Choroid plexus epithelial cell (primary cell): Measurements from ENCODE around the gene OR6N1.

ENCODE experiments used
- DNase-seq: peaks from one replicate; pipeline ENCODE4 v3.0.0-alpha.2; 2010; ENCODE audit warnings: low read depth
- H3K4me3 ChIP-seq: 2 replicates; pipeline ENCODE4 v1.5.1; 2011; ENCODE audit warnings: low read depth, mild to moderate bottlenecking, control low read depth, low read length, moderate library complexity
- TF ChIP-seq, protein P1 (sequence below): conservative IDR thresholded peaks from 2 replicates; pipeline ENCODE4 v1.5.1; 2011; ENCODE audit warnings: low read depth, mild to moderate bottlenecking, control low read depth, inconsistent platforms, low read length, moderate library complexity

Gene OR6N1

GRCh38 chr1:158754420-158754819, 17.6 kb downstream of the OR6N1 start, which contains the start of gene OR6K6:
Gene OR6K6 (plus strand): TSS chr1:158754720. CDS start chr1:158754888, 168 bp downstream.
- DNase-seq = no peak
- TF ChIP-seq, protein P1, sequence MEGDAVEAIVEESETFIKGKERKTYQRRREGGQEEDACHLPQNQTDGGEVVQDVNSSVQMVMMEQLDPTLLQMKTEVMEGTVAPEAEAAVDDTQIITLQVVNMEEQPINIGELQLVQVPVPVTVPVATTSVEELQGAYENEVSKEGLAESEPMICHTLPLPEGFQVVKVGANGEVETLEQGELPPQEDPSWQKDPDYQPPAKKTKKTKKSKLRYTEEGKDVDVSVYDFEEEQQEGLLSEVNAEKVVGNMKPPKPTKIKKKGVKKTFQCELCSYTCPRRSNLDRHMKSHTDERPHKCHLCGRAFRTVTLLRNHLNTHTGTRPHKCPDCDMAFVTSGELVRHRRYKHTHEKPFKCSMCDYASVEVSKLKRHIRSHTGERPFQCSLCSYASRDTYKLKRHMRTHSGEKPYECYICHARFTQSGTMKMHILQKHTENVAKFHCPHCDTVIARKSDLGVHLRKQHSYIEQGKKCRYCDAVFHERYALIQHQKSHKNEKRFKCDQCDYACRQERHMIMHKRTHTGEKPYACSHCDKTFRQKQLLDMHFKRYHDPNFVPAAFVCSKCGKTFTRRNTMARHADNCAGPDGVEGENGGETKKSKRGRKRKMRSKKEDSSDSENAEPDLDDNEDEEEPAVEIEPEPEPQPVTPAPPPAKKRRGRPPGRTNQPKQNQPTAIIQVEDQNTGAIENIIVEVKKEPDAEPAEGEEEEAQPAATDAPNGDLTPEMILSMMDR = no peak
- no peak within 1 kb of the TSS for H3K4me3 ChIP-seq

DNA sequence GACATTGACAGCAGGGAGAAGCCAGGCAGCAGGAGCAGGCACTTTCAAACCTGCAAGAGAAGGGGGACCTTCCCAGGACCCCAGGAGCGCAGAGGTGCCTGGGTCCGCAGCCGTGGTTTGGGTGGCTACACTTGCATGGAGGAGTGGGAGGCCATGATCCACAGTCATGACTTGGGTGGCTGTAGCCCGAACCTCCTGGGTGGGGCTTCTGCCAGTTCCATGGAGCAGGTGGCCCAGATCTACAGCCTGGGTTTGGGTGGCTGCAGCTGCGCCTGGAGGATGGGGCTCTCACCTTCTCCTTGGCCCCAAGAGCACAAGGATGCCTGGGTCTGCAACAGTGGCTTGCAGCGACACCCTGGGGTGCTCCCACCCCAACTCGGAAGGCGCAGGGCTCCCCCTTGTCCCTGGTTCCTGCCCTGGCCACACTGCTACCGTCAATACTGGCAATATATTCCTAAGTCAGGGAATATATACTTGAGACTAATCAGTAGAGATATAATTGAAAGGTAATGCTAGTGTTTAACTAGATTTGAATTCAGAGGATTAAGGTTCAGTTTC, 19.8 kb downstream of the OR6N1 start:
- no peak for DNase-seq
- TF ChIP-seq, protein P1 = no peak

DNA sequence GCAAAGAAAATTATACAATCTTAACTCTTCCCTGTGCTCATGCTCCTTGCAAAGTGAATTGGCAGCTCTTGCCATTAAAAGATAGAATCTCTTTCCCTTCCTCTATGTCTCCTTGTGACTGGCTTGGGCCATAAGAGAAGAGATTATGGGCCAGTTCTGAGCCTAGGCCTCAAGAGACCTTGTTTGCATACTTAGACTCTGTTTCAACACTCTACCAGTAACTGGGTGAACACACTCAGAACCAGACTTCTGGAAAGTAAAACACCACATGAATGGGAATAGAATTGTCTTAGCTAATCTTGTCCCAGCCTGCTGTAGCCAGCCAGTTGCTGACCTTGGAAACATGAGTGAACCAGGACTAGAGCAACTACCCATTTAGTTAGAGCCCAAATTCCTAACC, 36.1 kb downstream of the OR6N1 start:
- TF ChIP-seq, protein P1 = no peak
- H3K4me3 ChIP-seq = no peak overlapping the region
- DNase-seq = no peak

More for the DNA sequence above, 19.8 kb downstream of the OR6N1 start:
- H3K4me3 ChIP-seq = no peak overlapping the region

GRCh38 chr1:158732524-158732923, 39.5 kb downstream of the OR6N1 start:
- TF ChIP-seq, protein P1 = no peak
- no peak overlapping the region for H3K4me3 ChIP-seq
- DNase-seq = no peak

DNA sequence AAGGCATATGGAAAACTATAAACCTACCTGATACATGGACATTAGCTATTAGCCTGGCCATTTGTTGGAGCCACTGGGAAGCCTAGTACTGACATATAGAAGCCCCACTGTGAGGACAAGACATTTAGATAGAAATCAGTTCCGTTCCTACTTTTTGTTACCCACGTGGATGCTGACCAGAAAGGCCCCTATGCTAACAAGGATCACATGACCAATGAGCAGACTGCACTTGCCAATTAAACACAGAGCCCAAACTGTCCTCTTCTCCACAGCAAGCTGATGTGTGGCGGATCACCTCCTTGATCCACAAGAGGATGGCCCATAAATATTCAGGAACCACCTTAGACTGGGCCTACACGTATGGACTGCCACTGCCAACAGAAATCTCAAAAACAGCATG, 40.3 kb downstream of the OR6N1 start:
- TF ChIP-seq, protein P1 = no peak
- DNase-seq = no peak
- H3K4me3 ChIP-seq = no peak overlapping the region

DNA sequence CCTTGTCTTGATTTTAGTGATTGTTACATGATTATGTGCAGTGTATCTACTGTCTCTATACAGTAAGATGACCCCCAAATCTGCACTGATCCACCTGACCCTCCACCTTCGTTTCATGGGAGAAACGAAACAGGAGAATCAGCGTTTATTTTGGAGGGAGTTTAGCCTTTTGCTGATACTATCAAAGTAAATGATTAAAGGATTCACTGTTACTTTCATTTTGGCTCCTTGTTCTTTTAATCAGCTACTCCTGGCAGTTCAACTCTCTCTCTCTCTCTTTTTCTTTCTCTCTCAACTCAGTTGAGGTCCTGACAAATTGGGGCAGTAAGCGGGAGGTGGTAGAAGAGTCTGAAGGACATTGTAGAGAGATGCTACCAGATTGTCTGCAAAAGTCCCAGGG, 41.5 kb downstream of the OR6N1 start:
- TF ChIP-seq, protein P1 = no peak
- no peak for DNase-seq

DNA sequence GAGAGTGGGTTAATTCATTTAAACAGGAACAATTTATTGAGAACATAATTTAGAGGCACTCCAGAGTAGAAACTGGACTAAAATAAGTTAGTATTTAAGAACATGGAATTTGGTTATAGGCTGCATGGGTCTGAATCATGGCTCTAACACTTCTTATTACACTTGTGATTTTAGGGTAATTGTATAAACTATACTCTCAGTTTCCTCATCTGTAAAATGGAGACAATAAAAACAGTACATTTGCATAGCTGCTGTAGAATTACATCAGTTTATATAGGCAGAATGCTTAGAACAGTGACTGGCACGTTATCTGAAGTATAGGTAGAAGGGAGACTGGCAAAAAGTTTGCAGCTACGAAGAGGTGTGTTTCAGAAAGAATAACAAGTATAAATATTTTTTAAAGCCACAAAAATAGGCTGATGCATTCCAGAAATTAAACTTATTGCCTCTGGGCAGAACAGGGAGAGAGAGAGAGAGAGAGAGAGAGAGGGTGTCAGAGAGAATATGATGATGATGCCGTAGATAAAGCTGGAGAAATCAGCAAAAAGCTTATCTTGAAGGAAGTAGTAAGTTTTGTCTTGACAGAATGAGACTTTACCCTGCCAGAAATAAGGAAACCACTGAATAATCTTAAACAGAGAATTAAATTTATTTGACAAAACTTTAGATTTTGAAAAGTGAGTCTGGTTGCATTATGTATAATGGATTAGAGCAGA, 43.3 kb downstream of the OR6N1 start:
- TF ChIP-seq, protein P1 = no peak
- no peak overlapping the region for H3K4me3 ChIP-seq
- no peak for DNase-seq

More for the DNA sequence above, 41.5 kb downstream of the OR6N1 start:
- no peak overlapping the region for H3K4me3 ChIP-seq
